Panc1 (cell line): ENCODE measurements around the gene NHSL1. TPM values are rescaled to one million over a fixed set of nuclear protein-coding genes. Genes with fewer than 3 reads are reported as not detected.

ENCODE experiments used
- ATAC-seq: fragments of 200-7000 bp; cut with Tn5 transposase; 2 replicates; pipeline ENCODE4 v1.9.1; 2020; ENCODE audit warnings: mild to moderate bottlenecking, moderate library complexity
- BruUV-seq: library from RNA; stranded (reverse); fragments of 400-500 nt; replicated peaks from 2 replicates; lab custom pipeline; 2021; lab: Mats Ljungman, UMichigan
- CTCF ChIA-PET: fragments of 300-600 bp; sonication (Branson Sonifier 250); formaldehyde crosslinking; loops from one replicate; lab custom pipeline; 2022; ENCODE audit warnings: antibody characterized with exemption; lab: Charles Lee
- POLR2A ChIA-PET: fragments of 300-600 bp; sonication (Branson Sonifier 250); formaldehyde crosslinking; loops from one replicate; lab custom pipeline; 2022; ENCODE audit warnings: antibody characterized with exemption; lab: Charles Lee
- DNase-seq: peaks from one replicate; pipeline ENCODE4 v3.0.0-alpha.2; 2010; ENCODE audit warnings: low read depth, low spot score
- H3K27ac ChIP-seq: 2 replicates; pipeline ENCODE4 v1.5.1; 2011; ENCODE audit warnings: mild to moderate bottlenecking, low read length, inconsistent platforms
- H3K27me3 ChIP-seq: fragments of 200-500 bp; sonication (Bioruptor generic); 2 replicates; pipeline ENCODE4 v1.6.0; 2014; ENCODE audit warnings: low read length, inconsistent platforms; ENCODE audit not compliant: control insufficient read depth, insufficient read depth
- H3K36me3 ChIP-seq: fragments of 200-500 bp; sonication (Bioruptor generic); 2 replicates; pipeline ENCODE4 v1.5.1; 2014; ENCODE audit warnings: inconsistent platforms, mild to moderate bottlenecking, low read length, moderate library complexity; ENCODE audit not compliant: control insufficient read depth, insufficient read depth
- H3K4me1 ChIP-seq: 2 replicates; pipeline ENCODE4 v1.5.1; 2011; ENCODE audit warnings: inconsistent platforms, mild to moderate bottlenecking, low read length, moderate library complexity; ENCODE audit not compliant: control insufficient read depth, insufficient read depth
- H3K4me3 ChIP-seq, 2 experiments: 2 replicates each; pipeline ENCODE4 v1.5.1; 2011 to 2012; ENCODE audit warnings: low read depth in 2 of 2, low read length in 2 of 2, mild to moderate bottlenecking in 2 of 2, inconsistent platforms in 1 of 2, moderate library complexity in 1 of 2
- H3K9me3 ChIP-seq: fragments of 200-500 bp; sonication (Bioruptor generic); 2 replicates; pipeline ENCODE4 v1.5.1; 2014; ENCODE audit warnings: low read depth, mild to moderate bottlenecking, inconsistent platforms, low read length, moderate library complexity; ENCODE audit not compliant: control insufficient read depth, insufficient read depth
- CTCF ChIP-seq: fragments of 450-650 bp; IDR thresholded peaks from 2 replicates; pipeline ENCODE4 v1.5.1; 2017; ENCODE audit warnings: mild to moderate bottlenecking
- POLR2AphosphoS5 ChIP-seq: IDR thresholded peaks from 2 replicates; pipeline ENCODE4 v1.6.1; 2012; ENCODE audit warnings: mild to moderate bottlenecking, low read depth, low read length, moderate library complexity
- REST ChIP-seq, 2 experiments: IDR thresholded peaks; 2 replicates each; pipeline ENCODE4 v1.6.1; 2011 to 2012; ENCODE audit warnings: low read depth in 2 of 2, control low read depth in 1 of 2, low read length in 1 of 2, mild to moderate bottlenecking in 1 of 2, moderate library complexity in 1 of 2; ENCODE audit not compliant: insufficient read depth in 1 of 2
- SIN3A ChIP-seq: IDR thresholded peaks from 2 replicates; pipeline ENCODE4 v1.6.1; 2012; ENCODE audit warnings: low read depth, mild to moderate bottlenecking, low read length, moderate library complexity, borderline replicate concordance; ENCODE audit not compliant: insufficient read depth
- TCF7L2 ChIP-seq: IDR thresholded peaks from 2 replicates; pipeline ENCODE4 v1.6.1; 2011; ENCODE audit warnings: mild to moderate bottlenecking, low read depth, low read length, inconsistent platforms
- in situ Hi-C: cut with HindIII; loops from 2 replicates; pipeline ENCODE4 v1.10.0; 2016; ENCODE audit warnings: low sequenced_read_pairs, low pct_unique_long_range_greater_than_20kb
- intact Hi-C: fragments of 100-400 bp; cut with micrococcal nuclease; formaldehyde crosslinking; loops from one replicate; pipeline ENCODE4 v1.10.0; 2022; ENCODE audit not compliant: unreplicated experiment
- total RNA-seq: library from RNA; stranded (reverse); gene quantifications from one replicate; pipeline ENCODE4 v1.2.1, GENCODE V29; 2021; ENCODE audit not compliant: unreplicated experiment

Gene NHSL1
- total RNA-seq, 1 experiment from 2014 or later: 20.6 TPM

GRCh38 chr6:138539876-138540275 is 40.6 kb upstream of the NHSL1 start:
- BruUV-seq: no TSS peak
- ATAC-seq (no peak), DNase-seq (no peak)
- H3K27me3 ChIP-seq: no peaks in the 10 kb centered on the region
- no peak overlapping the region for H3K4me3 ChIP-seq
- TF ChIP-seq POLR2AphosphoS5 (no peak), TCF7L2 (no peak), CTCF (no peak), SIN3A (no peak), REST (IDR thresholded peaks at IDR 0.05; ENCODE audit: insufficient read depth in 1 of 2, low read depth in 2 of 2, low read length in 1 of 2) (no peak)
- CTCF ChIA-PET: no interaction called here
- intact Hi-C loops: no loop called here
- peaks cover 11% of the 10 kb centered on the region for H3K4me1 ChIP-seq
- H3K9me3 ChIP-seq: no peaks in the 10 kb centered on the region
- no peak overlapping the region for H3K27ac ChIP-seq
- POLR2A ChIA-PET: interaction anchor here (0.6 kb wide), 1 partner anchor 199 kb away, joined by 4 read pairs; no protein-coding TSS in a partner anchor
- H3K36me3 ChIP-seq: no peaks in the 10 kb centered on the region
- in situ Hi-C loops: no loop called here

- ATAC-seq: no peak
Measured at GRCh38 chr6:138538390-138539031, 39.2 kb upstream of the NHSL1 start.

More at GRCh38 chr6:138538390-138539031, 39.2 kb upstream of the NHSL1 start:
- H3K9me3 ChIP-seq: no peaks in the 10 kb centered on the region
- H3K36me3 ChIP-seq: no peaks in the 10 kb centered on the region
- peaks cover 11% of the 10 kb centered on the region for H3K4me1 ChIP-seq
- TF ChIP-seq TCF7L2 (no peak), REST (IDR thresholded peaks at IDR 0.05; ENCODE audit: insufficient read depth in 1 of 2, low read depth in 2 of 2, low read length in 1 of 2) (no peak), POLR2AphosphoS5 (no peak), CTCF (no peak), SIN3A (no peak)
- ChIA-PET POLR2A (no interaction called here), CTCF (no interaction called here)
- no TSS peak for BruUV-seq
- in situ Hi-C loops: no loop called here
- H3K4me3 ChIP-seq: no peak overlapping the region
- intact Hi-C loops: no loop called here
- H3K27me3 ChIP-seq: no peaks in the 10 kb centered on the region
- no peak overlapping the region for H3K27ac ChIP-seq
- no peak for DNase-seq
